CD4-positive, alpha-beta T cell treated with Interleukin-1 beta for 1 hour (primary cell): ENCODE measurements around the gene UBASH3A.

Experiments
- DNase-seq, 2 donors: peaks; one replicate each; pipeline ENCODE4 v3.0.0-alpha.2; 2020 to 2022

The UBASH3A gene, protein sequence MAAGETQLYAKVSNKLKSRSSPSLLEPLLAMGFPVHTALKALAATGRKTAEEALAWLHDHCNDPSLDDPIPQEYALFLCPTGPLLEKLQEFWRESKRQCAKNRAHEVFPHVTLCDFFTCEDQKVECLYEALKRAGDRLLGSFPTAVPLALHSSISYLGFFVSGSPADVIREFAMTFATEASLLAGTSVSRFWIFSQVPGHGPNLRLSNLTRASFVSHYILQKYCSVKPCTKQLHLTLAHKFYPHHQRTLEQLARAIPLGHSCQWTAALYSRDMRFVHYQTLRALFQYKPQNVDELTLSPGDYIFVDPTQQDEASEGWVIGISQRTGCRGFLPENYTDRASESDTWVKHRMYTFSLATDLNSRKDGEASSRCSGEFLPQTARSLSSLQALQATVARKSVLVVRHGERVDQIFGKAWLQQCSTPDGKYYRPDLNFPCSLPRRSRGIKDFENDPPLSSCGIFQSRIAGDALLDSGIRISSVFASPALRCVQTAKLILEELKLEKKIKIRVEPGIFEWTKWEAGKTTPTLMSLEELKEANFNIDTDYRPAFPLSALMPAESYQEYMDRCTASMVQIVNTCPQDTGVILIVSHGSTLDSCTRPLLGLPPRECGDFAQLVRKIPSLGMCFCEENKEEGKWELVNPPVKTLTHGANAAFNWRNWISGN

DNA sequence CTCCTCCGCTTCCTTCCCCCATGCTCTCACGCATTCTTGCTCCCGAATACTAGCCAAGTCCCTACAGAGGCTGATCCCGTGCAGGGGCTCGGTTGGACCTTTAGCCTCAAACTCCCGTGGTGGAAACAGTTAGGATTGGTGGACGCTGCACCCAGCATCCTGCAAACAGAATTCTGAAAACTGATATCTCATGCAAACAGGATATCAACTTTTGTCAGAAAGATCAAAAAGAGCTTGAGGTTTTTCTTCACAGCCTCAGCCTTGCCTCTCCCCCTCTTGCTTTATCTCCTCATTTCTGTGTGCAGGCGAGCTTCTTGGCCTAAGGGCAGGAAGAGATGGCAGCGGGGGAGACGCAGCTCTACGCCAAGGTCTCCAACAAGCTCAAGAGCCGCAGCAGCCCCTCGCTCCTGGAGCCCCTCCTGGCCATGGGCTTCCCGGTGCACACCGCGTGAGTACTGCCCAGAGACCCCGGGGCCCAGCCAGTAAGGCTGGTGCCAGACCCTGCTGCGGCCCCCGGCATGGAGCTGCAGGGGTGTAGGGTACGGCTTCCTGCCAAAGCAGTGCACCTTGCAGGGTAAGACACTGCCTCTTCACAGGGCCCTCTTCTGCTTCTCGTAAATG is at the start of gene UBASH3A:
Gene UBASH3A, plus strand, starts transcription at position 292 of the 621 bp plus-strand sequence. Its CDS starts 44 bp downstream, at position 336.
- peak; percentile 39 to 64 for DNase-seq

DNA sequence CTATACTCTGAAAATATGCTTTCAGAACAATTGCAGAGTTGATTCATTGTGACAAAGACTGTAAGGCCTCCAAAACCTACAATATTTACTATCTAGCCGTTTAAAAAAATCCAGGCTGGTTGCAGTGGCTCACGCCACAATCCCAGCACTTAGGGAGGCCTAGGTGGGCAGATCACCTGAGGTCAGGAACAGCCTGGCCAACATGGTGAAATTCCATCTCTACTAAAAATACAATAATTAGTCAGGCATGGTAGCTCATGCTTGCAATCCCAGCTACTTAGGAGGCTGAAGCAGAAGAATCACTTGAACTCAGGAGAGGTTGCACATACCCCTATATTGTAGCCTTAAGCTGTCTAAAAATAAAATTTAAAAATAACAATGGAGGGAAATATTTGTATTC is 47.7 kb upstream of the UBASH3A start:
- DNase-seq: no peak

DNA sequence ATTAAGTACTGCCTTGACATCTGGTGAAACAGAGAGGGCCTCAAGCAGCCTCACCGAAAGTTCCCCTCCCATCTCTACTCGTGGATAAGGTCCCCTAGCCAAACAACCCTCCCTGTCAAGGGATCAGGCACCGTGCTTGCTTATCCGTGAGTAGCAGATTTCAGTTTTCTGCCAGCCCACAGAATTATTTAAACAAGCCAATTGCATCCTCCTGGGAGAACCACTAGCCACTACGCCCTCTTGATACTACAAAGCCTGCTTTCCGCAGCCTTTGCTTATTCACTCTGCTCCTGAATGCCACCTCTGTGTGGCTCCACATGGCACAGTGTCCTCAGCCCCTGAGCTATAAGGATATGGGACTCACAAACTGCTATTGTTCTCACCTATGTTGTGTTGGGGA is 47.1 kb upstream of the UBASH3A start:
- no peak for DNase-seq

DNA sequence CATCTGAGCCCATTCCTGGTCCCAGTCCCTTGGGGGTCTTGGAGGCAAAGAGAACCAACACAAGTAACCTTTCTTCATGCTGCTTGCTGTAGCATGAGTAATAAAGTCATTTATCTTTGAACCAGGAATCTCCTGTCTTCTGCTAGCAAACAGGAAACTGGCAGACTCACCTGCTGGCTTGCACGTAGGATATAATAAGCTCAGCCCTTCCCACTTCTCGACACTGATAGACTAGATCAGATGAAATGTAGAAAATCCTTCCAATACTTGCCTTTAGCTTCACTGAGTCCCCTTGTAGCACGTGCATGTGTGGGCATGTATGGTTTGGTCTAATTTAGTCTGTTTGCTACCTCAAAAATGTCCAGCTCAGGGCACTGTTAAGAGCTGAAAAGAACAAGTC is 46.4 kb upstream of the UBASH3A start:
- no peak for DNase-seq

DNA sequence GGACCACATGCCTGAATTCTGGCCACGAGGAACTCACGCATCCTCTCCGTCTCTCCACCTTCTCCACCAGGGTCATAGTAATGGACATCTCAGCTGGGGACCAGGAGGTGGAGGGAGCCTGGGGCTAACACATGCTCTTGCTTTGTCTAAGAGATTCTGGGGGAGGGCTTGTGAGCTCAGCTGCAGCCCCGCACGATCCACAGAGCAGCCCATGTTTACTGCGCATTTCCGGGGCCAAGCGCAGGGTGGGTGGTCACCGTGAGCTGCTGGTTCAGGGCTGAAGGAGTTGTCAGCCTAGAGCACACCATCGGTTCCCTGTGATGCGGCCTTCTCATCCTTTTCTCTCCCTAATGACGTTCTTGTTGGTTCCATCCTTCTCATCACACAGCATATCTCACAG is 45.4 kb upstream of the UBASH3A start:
- DNase-seq: no peak

GRCh38 chr21:42358937-42359336 is 44.8 kb upstream of the UBASH3A start:
- no peak for DNase-seq

DNA sequence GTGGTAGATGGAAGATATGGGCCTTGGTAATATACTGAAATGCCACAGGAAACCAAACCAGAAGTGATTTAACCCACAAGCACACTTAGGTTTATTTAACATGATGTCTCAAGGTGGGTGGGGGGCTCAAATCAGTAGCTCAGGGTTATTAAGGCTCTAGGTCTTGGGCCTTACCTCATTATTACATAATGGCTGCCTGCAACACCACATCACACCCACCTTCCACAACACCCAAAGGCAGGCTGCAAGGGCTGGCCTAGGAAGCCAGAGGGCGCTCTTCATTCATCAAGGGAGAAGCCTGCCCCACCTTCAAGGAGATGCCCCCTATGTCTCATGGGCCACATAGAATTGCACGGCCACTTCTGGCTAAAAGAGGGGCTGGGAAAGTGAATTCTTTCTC is 43.4 kb upstream of the UBASH3A start:
- no peak for DNase-seq

GRCh38 chr21:42361286-42361685 is 42.4 kb upstream of the UBASH3A start:
- DNase-seq: no peak

GRCh38 chr21:42362198-42362597 is 41.5 kb upstream of the UBASH3A start:
- DNase-seq: no peak

GRCh38 chr21:42362700-42363099 is 41.0 kb upstream of the UBASH3A start:
- DNase-seq: no peak

DNA sequence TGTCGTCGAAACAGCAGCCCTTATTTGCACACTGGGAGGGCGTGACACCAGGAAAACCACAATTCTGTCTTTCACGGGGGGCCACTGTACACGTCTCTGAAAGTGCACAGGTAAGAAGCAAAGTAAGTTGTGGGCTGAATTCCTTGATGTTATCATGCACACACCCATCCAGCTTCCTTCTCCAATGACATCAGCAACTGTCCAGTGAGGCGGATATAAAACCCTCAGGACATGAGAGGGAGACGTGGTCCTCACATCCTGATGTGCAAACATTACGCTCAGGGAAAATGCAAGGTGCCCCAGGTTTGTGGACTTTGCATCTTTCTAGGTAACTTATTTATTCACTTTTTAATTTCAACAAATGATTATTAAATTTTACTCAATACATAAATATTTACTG is 40.4 kb upstream of the UBASH3A start:
- DNase-seq: no peak

- no peak for DNase-seq
Observed at GRCh38 chr21:42364304-42364865, 39.3 kb upstream of the UBASH3A start.

GRCh38 chr21:42365770-42366169 is 37.9 kb upstream of the UBASH3A start:
- no peak for DNase-seq

GRCh38 chr21:42366292-42367010 is 37.3 kb upstream of the UBASH3A start, which contains the start of gene TFF1:
Gene TFF1, minus strand, starts transcription at chr21:42366535. Its CDS starts 40 bp downstream, at chr21:42366495.
- no peak for DNase-seq

GRCh38 chr21:42367367-42368165 is 36.1 kb upstream of the UBASH3A start:
- no peak for DNase-seq

- no peak for DNase-seq
Observed at GRCh38 chr21:42369821-42370220, 33.9 kb upstream of the UBASH3A start.

DNA sequence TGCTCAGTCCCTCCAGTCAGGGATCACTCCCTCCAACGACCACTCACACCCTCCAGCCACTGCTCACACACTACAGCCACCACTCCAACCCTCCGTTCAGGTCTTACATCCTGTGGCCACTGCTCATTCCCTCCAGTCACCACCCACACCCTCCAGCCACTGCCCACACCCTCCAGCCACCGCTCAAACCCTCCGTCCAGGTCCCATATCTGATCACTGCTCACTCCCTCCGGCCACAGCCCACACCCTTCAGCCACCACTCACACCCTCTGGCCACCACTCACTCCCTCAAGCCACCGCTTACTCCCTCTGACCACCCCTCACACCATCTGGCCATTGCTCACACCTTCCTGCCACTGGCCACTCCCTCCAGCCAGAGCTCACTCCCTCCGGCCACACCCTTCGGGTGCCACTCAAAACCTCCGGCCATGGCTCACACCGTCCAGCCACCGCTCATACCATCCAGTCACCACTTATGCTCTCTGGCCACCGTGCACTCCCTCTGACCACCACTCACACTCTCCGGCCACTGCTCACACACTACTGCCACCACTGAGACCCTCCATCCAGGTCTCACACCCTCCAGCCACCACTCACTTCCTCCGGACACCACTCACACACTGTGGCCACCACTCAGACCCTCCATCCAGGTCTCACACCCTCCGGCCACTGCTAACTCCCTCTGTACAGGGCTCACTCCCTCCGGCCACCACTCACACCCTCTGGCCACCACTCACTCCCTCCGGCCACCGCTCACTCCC is 32.6 kb upstream of the UBASH3A start:
- DNase-seq: no peak

- no peak for DNase-seq
Observed at GRCh38 chr21:42373196-42373907, 30.4 kb upstream of the UBASH3A start.

- DNase-seq: no peak
Observed at GRCh38 chr21:42373908-42374455, 29.7 kb upstream of the UBASH3A start.

DNA sequence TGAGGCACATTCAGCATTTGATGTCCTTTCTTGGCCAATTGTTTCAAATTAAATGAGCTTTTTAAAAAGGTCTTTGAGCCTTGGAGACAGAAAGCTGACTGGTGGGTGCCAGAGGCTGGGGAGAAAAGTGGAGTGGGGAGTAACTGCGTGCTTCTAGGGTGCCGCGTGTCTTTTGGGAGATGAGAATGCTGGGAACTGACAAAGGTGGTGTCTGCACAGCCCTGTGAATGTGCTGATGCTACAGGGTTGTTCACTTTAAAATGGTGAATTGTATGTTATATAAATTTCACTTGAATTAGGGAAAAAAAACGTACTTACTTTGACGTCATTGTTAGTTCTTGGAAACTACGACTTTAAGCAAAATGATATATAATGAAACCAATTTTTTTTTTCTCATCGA is 29.2 kb upstream of the UBASH3A start:
- DNase-seq: no peak
